Right kidney (tissue), 1 donor: ENCODE results near the gene CADM2.
A peak's percentile ranks its signal among the peaks of the same experiment; 100 is the strongest.

ENCODE experiments used
- DNase-seq: peaks from one replicate; pipeline ENCODE4 v3.0.0-alpha.2; 2016

The CADM2 gene

GRCh38 chr3:85572426-85572825 is 613.6 kb downstream of the CADM2 start:
- no peak for DNase-seq

- DNase-seq, result no peak
These were observed 614.2 kb downstream of the CADM2 start for GRCh38 chr3:85572978-85573377.

- DNase-seq, result no peak
These were observed 615.4 kb downstream of the CADM2 start for GRCh38 chr3:85574006-85574705.

- DNase-seq, result peak; percentile 5
These were observed 617.4 kb downstream of the CADM2 start for GRCh38 chr3:85576091-85576690.

- no peak for DNase-seq
These were observed 618.0 kb downstream of the CADM2 start for GRCh38 chr3:85576697-85577200.

- DNase-seq, result no peak
These were observed 626.1 kb downstream of the CADM2 start for GRCh38 chr3:85584779-85585356.

GRCh38 chr3:85586018-85586417 is 627.2 kb downstream of the CADM2 start:
- DNase-seq, result no peak

GRCh38 chr3:85589145-85589544 is 630.4 kb downstream of the CADM2 start:
- no peak for DNase-seq

GRCh38 chr3:85591451-85591850 is 632.7 kb downstream of the CADM2 start:
- no peak for DNase-seq

- no peak for DNase-seq
These were observed 633.5 kb downstream of the CADM2 start for GRCh38 chr3:85592256-85592655.

GRCh38 chr3:85594676-85595075 is 635.9 kb downstream of the CADM2 start:
- no peak for DNase-seq

GRCh38 chr3:85603378-85603777 is 644.6 kb downstream of the CADM2 start:
- DNase-seq, result no peak

GRCh38 chr3:85604641-85605040 is 645.9 kb downstream of the CADM2 start:
- DNase-seq, result no peak

- DNase-seq, result no peak
These were observed 646.3 kb downstream of the CADM2 start for GRCh38 chr3:85605066-85605465.

GRCh38 chr3:85626662-85627061 is 667.9 kb downstream of the CADM2 start:
- DNase-seq, result no peak

GRCh38 chr3:85627932-85628331 is 669.1 kb downstream of the CADM2 start:
- no peak for DNase-seq

GRCh38 chr3:85631070-85631469 is 672.3 kb downstream of the CADM2 start:
- no peak for DNase-seq

- DNase-seq, result no peak
These were observed 674.1 kb downstream of the CADM2 start for GRCh38 chr3:85632921-85633320.

GRCh38 chr3:85652360-85652759 is 693.6 kb downstream of the CADM2 start:
- no peak for DNase-seq

GRCh38 chr3:85660451-85660850 is 701.7 kb downstream of the CADM2 start:
- no peak for DNase-seq

GRCh38 chr3:85662462-85662861 is 703.7 kb downstream of the CADM2 start:
- DNase-seq, result no peak

GRCh38 chr3:85667744-85668143 is 709.0 kb downstream of the CADM2 start:
- DNase-seq, result no peak

GRCh38 chr3:85670634-85671205 is 711.9 kb downstream of the CADM2 start:
- no peak for DNase-seq
